HFF-Myc (cell line): ENCODE data around the gene SLC1A4.

ENCODE experiments used
- DNase-seq: peaks from one replicate; pipeline ENCODE4 v3.0.0-alpha.2; 2011; ENCODE audit warnings: low read depth; ENCODE audit errors: extremely low read depth
- H3K4me3 ChIP-seq: replicated peaks from 2 replicates; pipeline ENCODE4 v1.5.1; 2011; ENCODE audit warnings: low read depth, mild to moderate bottlenecking, control low read depth, low read length
- TF ChIP-seq, protein P1 (sequence below): IDR thresholded peaks from 2 replicates; pipeline ENCODE4 v1.5.1; 2012; ENCODE audit warnings: mild to moderate bottlenecking, low read depth, low read length, control low read depth; ENCODE audit errors: missing control alignments

The SLC1A4 gene

DNA sequence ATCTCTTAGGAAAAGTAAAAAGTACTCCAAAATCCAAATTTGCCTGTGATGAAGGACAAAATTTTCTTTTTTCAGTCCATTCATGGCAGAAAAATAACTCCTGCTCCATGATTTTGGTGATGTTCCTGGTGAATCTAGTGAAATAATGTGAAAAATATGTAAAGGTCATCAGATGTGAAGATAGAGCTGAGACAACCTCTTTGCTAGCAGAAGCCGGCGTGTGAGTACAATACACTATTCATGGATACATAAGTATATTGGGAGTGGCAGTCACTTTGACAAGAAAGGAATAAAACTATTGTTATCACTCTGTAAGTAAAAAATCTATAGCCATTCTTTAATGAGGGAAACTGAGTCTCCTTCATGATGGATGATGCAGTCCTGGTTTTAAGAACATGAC lies 6.3 kb upstream of the SLC1A4 start:
- DNase-seq, result no peak
- TF ChIP-seq, protein P1, sequence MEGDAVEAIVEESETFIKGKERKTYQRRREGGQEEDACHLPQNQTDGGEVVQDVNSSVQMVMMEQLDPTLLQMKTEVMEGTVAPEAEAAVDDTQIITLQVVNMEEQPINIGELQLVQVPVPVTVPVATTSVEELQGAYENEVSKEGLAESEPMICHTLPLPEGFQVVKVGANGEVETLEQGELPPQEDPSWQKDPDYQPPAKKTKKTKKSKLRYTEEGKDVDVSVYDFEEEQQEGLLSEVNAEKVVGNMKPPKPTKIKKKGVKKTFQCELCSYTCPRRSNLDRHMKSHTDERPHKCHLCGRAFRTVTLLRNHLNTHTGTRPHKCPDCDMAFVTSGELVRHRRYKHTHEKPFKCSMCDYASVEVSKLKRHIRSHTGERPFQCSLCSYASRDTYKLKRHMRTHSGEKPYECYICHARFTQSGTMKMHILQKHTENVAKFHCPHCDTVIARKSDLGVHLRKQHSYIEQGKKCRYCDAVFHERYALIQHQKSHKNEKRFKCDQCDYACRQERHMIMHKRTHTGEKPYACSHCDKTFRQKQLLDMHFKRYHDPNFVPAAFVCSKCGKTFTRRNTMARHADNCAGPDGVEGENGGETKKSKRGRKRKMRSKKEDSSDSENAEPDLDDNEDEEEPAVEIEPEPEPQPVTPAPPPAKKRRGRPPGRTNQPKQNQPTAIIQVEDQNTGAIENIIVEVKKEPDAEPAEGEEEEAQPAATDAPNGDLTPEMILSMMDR, result no peak
- no peak overlapping the region for H3K4me3 ChIP-seq

- TF ChIP-seq, protein P1, result no peak
- no peak for DNase-seq
- H3K4me3 ChIP-seq, result no peak overlapping the region
Measured at GRCh38 chr2:64985447-64985846, 3.8 kb upstream of the SLC1A4 start.

DNA sequence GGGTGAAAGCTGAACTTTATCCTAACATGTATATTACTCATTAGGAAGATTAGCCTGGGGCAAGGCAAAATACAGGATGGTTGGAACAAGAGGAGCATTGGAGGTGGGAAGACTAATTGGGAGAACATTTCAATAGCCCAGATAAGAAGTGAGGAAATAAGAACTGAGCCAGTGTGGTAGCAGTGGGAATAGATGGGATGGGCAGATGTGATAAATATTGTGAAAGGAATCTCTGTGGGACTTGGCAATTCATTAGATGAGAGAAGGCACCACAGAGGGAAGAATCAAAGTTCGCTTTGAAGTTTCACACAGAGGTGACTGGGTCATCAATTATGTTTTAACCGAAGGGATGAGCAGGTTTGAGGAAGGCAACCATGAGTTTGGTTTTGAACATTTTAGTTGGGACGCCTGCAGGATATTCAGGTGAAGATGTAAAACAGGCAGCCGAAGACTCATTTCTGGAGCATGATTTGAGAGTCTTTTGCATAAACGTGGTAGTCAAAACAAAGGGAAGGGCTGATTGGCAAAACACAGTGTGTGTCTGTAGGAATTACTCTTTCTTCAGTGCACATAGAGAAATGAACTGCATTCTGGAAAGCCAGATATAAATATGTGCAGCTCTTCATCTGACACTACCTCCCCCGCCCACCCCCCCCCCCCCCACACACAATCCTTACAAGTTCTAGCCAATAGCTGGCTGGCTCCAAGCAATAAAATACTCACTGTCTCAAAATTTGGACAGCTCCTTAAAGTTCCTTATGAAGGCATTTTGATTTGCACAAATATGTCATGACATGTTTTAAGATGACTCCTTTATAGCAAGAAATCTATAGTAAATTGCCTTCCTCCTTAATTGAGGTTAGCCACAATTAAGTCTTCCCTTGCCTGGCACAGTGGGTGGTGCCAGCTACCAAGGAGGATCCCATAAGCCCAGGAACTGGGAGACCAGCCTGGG lies 1.9 kb upstream of the SLC1A4 start:
- peak overlapping the region; percentile 66 for H3K4me3 ChIP-seq

GRCh38 chr2:64987956-64988419 lies 1.2 kb upstream of the SLC1A4 start:
- TF ChIP-seq, protein P1, result no peak
- H3K4me3 ChIP-seq, result peak overlapping the region; percentile 66
- no peak for DNase-seq

More for the DNA sequence above, 1.9 kb upstream of the SLC1A4 start:
- DNase-seq, result no peak
- TF ChIP-seq, protein P1, result no peak

DNA sequence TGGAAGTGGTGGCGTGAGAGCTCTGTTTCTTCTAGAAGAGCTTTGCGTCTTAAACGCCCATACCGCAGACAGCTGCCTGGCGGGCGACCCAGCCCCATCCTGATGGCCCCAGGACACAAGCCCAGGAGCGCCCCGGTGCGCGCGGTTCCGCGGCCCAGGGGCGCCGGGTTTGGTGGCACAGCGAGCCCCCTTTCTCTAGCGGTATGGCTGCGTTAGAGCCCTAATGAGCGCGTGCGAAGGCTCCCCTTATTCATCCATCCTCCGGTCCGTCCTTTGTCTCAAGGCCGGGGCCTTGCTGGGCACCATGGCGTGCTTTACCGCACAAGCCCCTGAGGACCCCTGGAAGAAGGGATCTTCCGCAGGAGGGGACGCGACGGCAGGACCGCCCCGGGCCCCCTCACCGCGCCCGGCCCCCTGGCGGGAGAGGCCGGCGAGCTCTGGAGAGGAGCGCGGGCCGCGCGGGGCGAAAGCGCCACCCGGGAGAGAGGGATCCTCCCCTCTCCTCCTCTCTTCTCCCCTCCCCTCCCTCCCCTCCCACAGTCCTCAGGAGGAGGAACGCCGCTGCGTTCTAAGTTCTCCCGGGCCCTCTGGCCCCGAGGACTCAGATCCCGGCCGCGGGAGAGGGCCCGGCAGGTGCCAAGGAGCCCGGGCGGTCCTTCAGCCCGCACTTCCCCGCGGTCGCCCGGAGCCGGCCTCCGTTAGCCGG lies 626 bp upstream of the SLC1A4 start:
- H3K4me3 ChIP-seq, result peak overlapping the region; percentile 66
- TF ChIP-seq, protein P1, result peak; percentile 26
- peak; percentile 72 for DNase-seq

GRCh38 chr2:64989982-64990614 lies 899 bp downstream of the SLC1A4 start:
- peak overlapping the region; percentile 66 for H3K4me3 ChIP-seq
- TF ChIP-seq, protein P1, result no peak
- DNase-seq, result no peak
